GM12873 (cell line): ENCODE results near the gene AMBP.

Experiments
- TF ChIP-seq, protein P1 (sequence below): IDR thresholded peaks from 2 replicates; pipeline ENCODE4 v1.5.1; 2012; ENCODE audit warnings: low read depth, mild to moderate bottlenecking, moderate library complexity, low read length, control low read depth; ENCODE audit not compliant: insufficient read depth; ENCODE audit errors: missing control alignments

Gene AMBP

GRCh38 chr9:114034196-114034595 lies 43.9 kb downstream of the AMBP start:
- TF ChIP-seq, protein P1, sequence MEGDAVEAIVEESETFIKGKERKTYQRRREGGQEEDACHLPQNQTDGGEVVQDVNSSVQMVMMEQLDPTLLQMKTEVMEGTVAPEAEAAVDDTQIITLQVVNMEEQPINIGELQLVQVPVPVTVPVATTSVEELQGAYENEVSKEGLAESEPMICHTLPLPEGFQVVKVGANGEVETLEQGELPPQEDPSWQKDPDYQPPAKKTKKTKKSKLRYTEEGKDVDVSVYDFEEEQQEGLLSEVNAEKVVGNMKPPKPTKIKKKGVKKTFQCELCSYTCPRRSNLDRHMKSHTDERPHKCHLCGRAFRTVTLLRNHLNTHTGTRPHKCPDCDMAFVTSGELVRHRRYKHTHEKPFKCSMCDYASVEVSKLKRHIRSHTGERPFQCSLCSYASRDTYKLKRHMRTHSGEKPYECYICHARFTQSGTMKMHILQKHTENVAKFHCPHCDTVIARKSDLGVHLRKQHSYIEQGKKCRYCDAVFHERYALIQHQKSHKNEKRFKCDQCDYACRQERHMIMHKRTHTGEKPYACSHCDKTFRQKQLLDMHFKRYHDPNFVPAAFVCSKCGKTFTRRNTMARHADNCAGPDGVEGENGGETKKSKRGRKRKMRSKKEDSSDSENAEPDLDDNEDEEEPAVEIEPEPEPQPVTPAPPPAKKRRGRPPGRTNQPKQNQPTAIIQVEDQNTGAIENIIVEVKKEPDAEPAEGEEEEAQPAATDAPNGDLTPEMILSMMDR, result no peak

DNA sequence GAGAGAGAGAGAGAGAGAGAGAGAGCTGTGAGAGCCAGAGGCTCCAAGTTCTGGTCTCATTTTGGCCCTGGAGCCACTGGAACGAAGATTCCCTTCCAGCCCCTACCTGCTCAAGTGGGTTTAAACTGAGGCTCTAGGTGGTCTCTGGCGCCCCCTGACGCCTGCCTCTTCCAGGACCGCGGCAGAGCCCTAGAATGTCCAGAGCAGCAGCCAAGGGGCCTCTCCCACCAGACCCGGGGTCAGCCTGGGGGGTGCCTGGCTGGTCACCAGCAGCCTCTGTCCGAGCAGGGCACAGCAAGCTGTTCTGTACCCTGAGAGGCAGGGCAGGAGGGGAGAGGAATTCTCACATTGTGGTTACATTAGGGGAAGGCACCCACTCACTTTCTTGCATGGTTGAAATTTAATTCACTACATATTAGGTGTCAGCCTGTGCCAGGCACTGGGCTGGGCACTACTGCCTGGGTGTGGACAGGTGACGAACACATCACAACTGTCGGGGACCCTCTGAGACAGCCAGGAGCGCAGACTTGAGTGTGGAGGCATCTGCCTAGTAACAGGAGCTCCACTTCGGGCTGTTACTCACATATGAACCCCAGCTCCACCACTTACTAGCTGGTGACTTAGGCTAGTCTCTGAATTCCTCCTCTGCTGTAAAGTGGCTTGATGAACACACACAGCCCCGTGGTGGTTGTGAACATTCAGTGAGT lies 44.5 kb downstream of the AMBP start:
- TF ChIP-seq, protein P1, result peak; percentile 49

- TF ChIP-seq, protein P1, result no peak
Measured at GRCh38 chr9:114031948-114032840, 45.9 kb downstream of the AMBP start.

DNA sequence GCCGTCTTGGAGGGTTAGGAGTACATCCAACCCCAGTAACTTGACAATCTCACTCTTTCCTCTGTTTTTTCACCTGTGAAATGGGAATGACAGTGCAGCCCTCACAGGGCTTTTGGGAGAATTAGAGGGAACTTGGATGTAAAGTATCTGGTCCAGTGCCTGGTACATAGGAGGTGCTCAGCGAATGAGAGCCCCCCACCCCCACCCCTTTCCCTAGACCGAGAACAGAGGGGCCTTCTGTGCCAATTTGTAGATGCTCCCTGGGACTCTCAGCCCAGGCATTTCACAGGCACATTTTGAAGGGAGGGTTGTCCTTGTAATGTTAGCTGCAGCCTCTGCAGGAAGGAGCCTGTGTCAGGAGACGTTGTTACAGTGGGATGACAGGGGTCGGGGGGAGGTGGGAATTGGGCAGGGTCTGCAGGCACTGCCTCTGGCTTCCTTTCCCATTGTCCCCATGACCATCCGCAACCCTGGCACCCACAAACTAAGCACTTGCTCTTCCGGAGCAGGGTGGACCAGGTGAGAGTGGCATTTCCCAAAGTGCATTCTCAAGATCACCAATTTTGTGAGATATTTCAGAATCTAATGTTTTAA lies 47.0 kb downstream of the AMBP start:
- TF ChIP-seq, protein P1, result no peak

DNA sequence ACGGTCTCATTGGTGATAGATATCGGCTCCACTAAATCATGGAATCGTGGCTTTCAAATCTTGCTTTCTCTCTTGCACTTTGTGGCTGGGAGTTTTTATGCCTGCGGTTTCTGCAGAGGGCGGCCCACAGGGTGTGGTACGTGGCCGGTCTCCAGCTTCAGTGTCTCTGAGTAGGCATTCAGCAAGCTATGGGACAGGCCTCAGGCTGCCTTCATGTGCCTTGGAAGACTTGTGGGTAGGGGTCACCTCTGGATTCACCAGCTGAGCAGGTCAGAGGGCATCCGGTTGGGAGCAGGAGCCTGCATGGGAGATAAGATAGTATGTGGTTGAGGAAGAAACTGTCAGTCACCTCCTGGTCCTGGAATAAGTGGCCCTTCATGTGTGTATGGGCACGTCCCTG lies 47.7 kb downstream of the AMBP start:
- TF ChIP-seq, protein P1, result no peak

DNA sequence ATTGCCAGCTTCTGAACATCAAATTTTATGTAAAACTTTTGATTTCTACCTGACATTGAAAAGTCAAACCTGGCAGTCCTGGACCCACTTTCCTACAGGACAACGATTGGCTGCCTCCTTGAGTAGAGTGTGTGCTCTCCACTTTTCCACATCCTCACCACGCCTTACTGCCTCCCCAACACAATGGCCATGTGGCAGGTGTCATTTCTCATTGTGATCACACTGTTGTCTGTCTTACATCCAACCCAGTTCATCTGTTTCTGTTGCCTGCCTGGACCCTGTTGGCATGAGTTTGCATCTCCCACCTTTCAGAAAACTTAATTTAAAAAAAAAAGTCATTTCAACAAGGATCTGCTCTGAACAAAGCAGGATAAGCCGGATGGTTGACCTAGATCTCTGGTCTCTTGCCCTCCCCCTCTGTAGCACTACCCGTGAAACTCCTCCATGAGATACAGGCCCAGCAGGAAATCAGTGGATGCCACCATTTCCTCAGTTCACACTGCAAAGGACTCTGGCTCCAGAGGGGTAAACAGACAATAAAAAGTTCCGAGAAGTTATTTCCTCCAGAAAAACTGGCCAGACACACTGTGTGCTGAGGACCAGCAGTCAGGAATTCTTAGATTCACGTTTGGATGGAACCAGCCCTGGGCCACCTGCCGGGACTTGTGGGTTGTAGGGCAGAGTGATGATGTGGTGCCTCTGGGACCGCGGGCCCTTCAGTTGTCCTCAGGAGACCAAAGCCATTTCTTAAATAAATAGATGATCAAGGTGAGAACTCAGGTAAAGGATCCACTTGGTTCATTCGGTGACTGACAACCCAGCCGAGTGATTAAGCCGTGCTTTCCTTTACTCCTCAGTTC lies 48.6 kb downstream of the AMBP start:
- TF ChIP-seq, protein P1, result no peak
